ENCODE data around the gene PPFIA3.

- TF ChIP-seq GATA2 (IDR thresholded peaks at IDR 0.05; ENCODE audit: low read depth, low read length) (peak; percentile 52; the same call in 1 of the 2 replicates), GATA3 (IDR thresholded peaks at IDR 0.05; ENCODE audit: low read depth, low read length) (no peak)
These were observed 23.6 kb downstream of the PPFIA3 start for GRCh38 chr19:49142866-49143335.

Measured in SH-SY5Y (cell line).